Immature natural killer cell (primary cell): ENCODE data around the gene MYO5B. TPM values are rescaled to one million over a fixed set of nuclear protein-coding genes. Genes with fewer than 3 reads are reported as not detected.
"Not testable (repeated sequence)": the region's sequence is repeated elsewhere in the genome, so short reads cannot be mapped to it uniquely, and the experiment has no call there.

ENCODE experiments used
- DNase-seq, 3 donors: peaks; one replicate each; pipeline ENCODE4 v3.0.0; 2022; ENCODE audit warnings: mixed read lengths in 1 of 3
- H3K27ac Mint-ChIP-seq, 6 donors: one replicate each; pipeline ENCODE4 v1.8.0; 2020; ENCODE audit warnings: mixed read lengths in 6 of 6, mild to moderate bottlenecking in 5 of 6, inconsistent platforms in 4 of 6, moderate library complexity in 3 of 6
- H3K27me3 Mint-ChIP-seq, 3 donors: one replicate each; pipeline ENCODE4 v1.8.0; 2020 to 2021; ENCODE audit warnings: low read depth in 3 of 3, mild to moderate bottlenecking in 3 of 3, mixed read lengths in 3 of 3, moderate library complexity in 3 of 3, inconsistent platforms in 1 of 3
- H3K36me3 Mint-ChIP-seq, 3 donors: one replicate each; pipeline ENCODE4 v1.8.0; 2020; ENCODE audit warnings: mixed read lengths in 3 of 3, inconsistent platforms in 2 of 3, mild to moderate bottlenecking in 2 of 3
- H3K4me1 Mint-ChIP-seq, 2 donors: one replicate each; pipeline ENCODE4 v1.8.0; 2020; ENCODE audit warnings: inconsistent platforms in 2 of 2, mild to moderate bottlenecking in 2 of 2, mixed read lengths in 2 of 2, moderate library complexity in 1 of 2
- H3K4me3 Mint-ChIP-seq, 5 donors: one replicate each; pipeline ENCODE4 v1.8.0; 2020; ENCODE audit warnings: mild to moderate bottlenecking in 5 of 5, mixed read lengths in 5 of 5, inconsistent platforms in 3 of 5, moderate library complexity in 3 of 5
- H3K9me3 Mint-ChIP-seq, 6 donors: one replicate each; pipeline ENCODE4 v1.8.0; 2020; ENCODE audit warnings: mild to moderate bottlenecking in 6 of 6, mixed read lengths in 6 of 6, inconsistent platforms in 4 of 6, moderate library complexity in 3 of 6
- polyA plus RNA-seq, 3 donors: library from polyadenylated mRNA; unstranded; fragments of 300-500 nt; fragmentation: Illumina TruSeq; gene quantifications; one replicate each; pipeline ENCODE4 v1.2.3, GENCODE V29; 2021

The MYO5B gene
- polyA plus RNA-seq, 3 donors from 2014 or later: 0.04 TPM; not detected in 2

DNA sequence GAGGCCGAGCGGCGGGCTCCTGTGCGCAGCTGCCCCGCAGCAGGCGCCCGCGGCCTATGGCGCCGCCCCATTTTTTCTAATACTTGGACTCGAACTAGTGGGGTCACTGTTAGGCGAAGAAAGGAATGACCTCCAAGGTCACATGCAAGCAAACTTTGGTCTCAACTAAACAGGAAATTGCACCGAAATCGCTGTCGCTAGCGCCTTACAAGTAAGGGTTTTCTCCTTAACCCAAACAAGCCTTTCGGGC lies 382.0 kb downstream of the MYO5B start:
- Mint-ChIP-seq H3K27me3 (peaks cover 0 to 17% (median 7%) of the 10 kb centered on the region in 3 donors), H3K4me1 (peaks cover 74 to 92% of the 10 kb centered on the region in 2 donors), H3K27ac (peak overlapping the region; percentile 89 to 99 (median 95)), H3K4me3 (peak overlapping the region; percentile 97 to 100 (median 98)), H3K9me3 (peaks cover 5 to 14% (median 9%) of the 10 kb centered on the region in 6 donors), H3K36me3 (peaks cover 13 to 26% (median 23%) of the 10 kb centered on the region in 3 donors)
- no peak for DNase-seq

DNA sequence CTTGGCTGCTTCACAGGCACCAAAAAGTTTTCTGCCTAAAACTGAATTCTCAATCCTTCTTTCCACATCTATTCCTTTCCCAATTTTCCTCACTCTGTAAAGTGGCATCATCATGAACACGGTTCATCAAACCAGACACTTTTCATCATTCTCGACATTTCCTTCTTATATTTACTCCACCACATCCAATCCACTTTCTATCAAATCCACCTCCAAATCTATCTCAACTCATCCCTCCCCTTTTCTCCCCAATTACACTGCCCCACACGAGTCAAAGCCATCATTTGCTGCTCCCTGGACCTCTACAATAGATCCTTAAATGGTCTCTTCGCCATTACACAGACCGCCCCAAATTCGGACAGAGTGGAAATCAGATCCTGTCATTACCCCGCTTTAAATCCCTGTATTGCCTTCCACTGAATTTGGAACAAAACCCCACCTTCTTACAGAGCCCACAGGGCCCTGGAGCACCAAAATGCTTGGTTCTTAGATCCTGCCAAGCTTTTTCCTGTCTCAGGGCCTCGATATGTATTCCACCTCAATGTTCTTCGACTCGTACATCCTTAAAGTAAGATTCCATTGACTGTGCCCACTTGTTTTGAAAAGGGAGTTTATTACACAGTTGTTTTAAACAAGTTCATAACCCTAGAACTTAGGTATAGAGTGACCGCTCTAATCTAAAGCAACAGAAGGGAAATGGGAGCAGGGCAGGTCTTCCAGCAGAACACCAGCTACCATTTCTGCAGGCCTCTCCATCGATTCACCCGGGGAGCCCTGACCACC lies 382.5 kb downstream of the MYO5B start:
- Mint-ChIP-seq H3K4me3 (peak overlapping the region; percentile 97 to 100 (median 98)), H3K27ac (peak overlapping the region; percentile 89 to 99 (median 95)), H3K4me1 (peaks cover 72 to 92% of the 10 kb centered on the region in 2 donors), H3K36me3 (peaks cover 17 to 28% (median 25%) of the 10 kb centered on the region in 3 donors), H3K27me3 (peaks cover 0 to 17% (median 7%) of the 10 kb centered on the region in 3 donors), H3K9me3 (peaks cover 5 to 14% (median 11%) of the 10 kb centered on the region in 6 donors)
- DNase-seq: no peak

DNA sequence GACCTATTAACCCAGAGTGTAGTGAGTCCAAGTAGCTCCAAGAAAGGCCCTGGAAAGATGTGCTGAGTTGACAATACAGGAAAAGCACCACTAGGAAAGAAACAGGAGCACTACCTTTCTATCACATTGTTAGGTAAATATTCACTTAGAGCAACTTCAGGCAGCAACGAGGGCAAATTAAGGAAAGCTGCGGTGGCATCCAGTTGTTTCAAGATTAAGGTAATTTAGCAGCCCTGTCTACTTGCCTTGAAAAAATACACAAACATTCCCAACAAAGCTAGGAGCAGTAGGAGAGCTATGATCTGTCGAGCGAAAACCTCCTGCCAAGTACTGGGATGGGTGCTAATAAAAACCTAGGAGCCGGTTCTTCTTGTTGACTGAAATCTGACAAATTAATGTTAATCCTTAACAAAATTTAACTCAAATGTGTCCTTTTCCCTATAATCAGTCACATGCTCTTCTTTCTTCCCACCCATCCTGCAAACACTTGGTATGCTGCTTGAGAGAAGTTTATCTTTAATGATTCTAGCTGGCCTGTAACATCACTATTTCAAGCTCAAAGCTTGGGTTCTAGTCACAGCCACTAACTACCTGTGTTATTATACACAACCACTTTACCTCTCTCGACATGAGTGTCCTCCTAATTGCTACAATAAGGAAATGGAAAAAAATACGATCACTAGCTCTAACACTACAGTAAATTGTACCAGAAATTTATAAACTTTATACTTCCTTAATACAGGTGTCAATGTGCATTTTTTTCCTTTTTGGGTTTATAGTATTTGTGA lies 383.6 kb downstream of the MYO5B start:
- H3K27me3 Mint-ChIP-seq: peaks cover 0 to 19% (median 7%) of the 10 kb centered on the region in 3 donors
- H3K4me3 Mint-ChIP-seq: peak overlapping the region; percentile 29 to 100 (median 98)
- peaks cover 17 to 32% (median 25%) of the 10 kb centered on the region in 3 donors for H3K36me3 Mint-ChIP-seq
- peak overlapping the region; percentile 74 to 99 (median 92) for H3K27ac Mint-ChIP-seq
- peaks cover 5 to 14% (median 11%) of the 10 kb centered on the region in 6 donors for H3K9me3 Mint-ChIP-seq
- no peak for DNase-seq
- peaks cover 75 to 93% of the 10 kb centered on the region in 2 donors for H3K4me1 Mint-ChIP-seq

DNA sequence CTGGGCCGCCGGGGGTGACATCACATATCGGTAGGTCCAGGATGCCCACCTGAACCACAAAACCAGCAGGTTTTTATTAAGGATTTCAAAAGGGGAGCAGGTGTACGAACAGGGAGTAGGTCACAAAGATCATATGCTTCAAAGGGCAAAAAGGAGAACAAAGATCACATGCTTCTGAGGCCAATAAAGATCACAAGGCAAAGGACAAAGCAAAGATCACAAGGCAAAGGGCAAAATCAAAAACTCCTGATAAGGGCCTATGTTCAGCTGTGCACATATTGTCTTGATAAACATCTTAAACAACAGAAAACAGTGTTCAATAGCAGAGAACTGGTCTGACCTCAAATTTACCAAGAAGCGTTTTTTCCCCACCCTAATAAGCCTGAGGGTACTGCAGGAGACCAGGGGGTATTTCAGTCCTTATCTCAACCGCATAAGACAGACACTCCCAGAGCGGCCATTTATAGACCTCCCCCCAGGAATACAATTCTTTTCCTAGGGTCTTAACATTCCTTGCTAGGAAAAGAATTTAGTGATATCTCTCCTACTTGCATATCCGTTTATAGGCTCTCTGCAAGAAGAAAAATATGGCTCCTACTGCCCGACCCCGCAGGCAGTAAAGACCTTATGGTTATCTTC lies 386.3 kb downstream of the MYO5B start:
- not testable (repeated sequence) for DNase-seq, H3K27ac Mint-ChIP-seq
- peaks cover 17 to 33% (median 28%) of the 10 kb centered on the region in 3 donors for H3K36me3 Mint-ChIP-seq
- H3K4me3 Mint-ChIP-seq: peak overlapping the region in 2 of 5 donors; percentile 14 to 40
- H3K4me1 Mint-ChIP-seq: peaks cover 76 to 93% of the 10 kb centered on the region in 2 donors
- peaks cover 0 to 13% (median 2%) of the 10 kb centered on the region in 3 donors for H3K27me3 Mint-ChIP-seq
- peaks cover 5 to 14% (median 11%) of the 10 kb centered on the region in 6 donors for H3K9me3 Mint-ChIP-seq

DNA sequence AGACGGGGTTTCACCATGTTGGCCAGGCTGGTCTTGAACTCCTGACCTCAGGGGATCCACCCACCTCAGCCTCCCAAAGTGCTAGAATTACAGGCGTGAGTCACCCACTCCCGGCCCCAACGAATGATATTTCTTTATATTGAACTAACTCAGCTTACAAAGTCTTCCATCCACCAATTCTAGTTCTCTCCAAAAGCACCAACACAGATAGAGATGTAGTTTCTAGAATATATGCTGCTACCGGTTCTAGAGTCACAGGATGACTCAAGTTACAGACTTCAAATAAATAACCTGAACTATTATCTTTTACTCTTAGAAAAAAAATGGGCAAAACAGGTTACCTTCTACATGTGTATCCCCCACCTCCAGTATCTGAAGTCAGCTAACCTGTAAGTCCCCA lies 390.9 kb downstream of the MYO5B start:
- H3K27ac Mint-ChIP-seq: peak overlapping the region in 4 of 6 donors; percentile 11 to 15 (median 14)
- peaks cover 0 to 5% (median 0%) of the 10 kb centered on the region in 3 donors for H3K27me3 Mint-ChIP-seq
- peaks cover 5 to 12% (median 7%) of the 10 kb centered on the region in 6 donors for H3K9me3 Mint-ChIP-seq
- peaks cover 50 to 69% of the 10 kb centered on the region in 2 donors for H3K4me1 Mint-ChIP-seq
- H3K36me3 Mint-ChIP-seq: peaks cover 20 to 37% (median 33%) of the 10 kb centered on the region in 3 donors
- DNase-seq: no peak
- no peak overlapping the region for H3K4me3 Mint-ChIP-seq

DNA sequence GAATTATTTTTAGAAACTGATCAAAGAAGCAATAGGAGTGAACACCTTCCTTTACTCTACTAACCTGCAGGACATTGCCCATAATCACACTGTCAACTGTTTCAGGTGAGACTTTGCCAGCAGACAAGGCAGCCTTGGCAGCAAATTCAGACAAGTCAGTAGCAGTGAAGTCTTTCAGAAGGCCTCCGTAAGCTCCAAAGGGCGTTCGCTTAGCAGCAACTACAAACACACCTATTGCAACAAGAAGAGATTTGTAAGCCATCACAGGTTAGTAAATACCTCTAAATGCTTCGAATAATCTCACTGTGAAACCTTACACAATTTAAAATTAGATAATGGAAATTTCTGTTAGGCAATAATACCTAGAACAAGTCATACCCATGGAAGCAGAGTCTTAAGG lies 392.3 kb downstream of the MYO5B start:
- Mint-ChIP-seq H3K36me3 (peaks cover 15 to 35% (median 27%) of the 10 kb centered on the region in 3 donors), H3K4me1 (peaks cover 44 to 66% of the 10 kb centered on the region in 2 donors), H3K9me3 (no peaks in the 10 kb centered on the region), H3K4me3 (no peak overlapping the region), H3K27ac (no peak overlapping the region), H3K27me3 (peaks cover 0 to 3% (median 0%) of the 10 kb centered on the region in 3 donors)
- DNase-seq: no peak

DNA sequence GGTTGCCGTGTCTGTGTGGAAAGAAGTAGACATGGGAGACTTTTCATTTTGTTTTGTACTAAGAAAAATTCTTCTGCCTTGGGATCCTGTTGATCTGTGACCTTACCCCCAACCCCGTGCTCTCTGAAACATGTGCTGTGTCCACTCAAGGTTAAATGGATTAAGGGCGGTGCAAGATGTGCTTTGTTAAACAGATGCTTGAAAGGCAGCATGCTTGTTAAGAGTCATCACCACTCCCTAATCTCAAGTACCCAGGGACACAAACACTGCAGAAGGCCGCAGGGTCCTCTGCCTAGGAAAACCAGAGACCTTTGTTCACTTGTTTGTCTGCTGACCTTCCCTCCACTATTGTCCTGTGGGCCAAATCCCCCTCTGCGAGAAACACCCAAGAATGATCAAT lies 394.5 kb downstream of the MYO5B start:
- peaks cover 25 to 57% of the 10 kb centered on the region in 2 donors for H3K4me1 Mint-ChIP-seq
- not testable (repeated sequence) for H3K27me3 Mint-ChIP-seq, H3K9me3 Mint-ChIP-seq, DNase-seq, H3K4me3 Mint-ChIP-seq
- H3K36me3 Mint-ChIP-seq: peaks cover 27 to 44% (median 35%) of the 10 kb centered on the region in 3 donors
- peak overlapping the region in 1 of 6 donors; percentile 24 for H3K27ac Mint-ChIP-seq

DNA sequence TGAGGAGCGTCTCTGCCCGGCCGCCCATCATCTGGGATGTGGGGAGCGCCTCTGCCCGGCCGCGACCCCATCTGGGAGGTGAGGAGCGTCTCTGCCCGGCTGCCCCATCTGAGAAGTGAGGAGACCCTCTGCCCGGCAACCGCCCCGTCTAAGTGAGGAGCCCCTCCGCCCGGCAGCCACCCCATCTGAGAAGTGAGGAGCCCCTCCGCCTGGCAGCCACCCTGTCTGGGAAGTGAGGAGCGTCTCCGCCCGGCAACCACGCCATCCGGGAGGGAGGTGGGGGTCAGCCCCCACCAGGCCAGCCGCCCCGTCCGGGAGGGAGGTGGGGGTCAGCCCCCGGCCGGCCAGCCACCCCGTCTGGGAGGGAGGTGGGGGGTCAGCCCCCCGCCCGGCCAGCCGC lies 395.1 kb downstream of the MYO5B start:
- peaks cover 20 to 50% of the 10 kb centered on the region in 2 donors for H3K4me1 Mint-ChIP-seq
- H3K36me3 Mint-ChIP-seq: peaks cover 33 to 48% (median 42%) of the 10 kb centered on the region in 3 donors
- H3K27me3 Mint-ChIP-seq, H3K4me3 Mint-ChIP-seq, H3K27ac Mint-ChIP-seq, DNase-seq, H3K9me3 Mint-ChIP-seq: not testable (repeated sequence)

DNA sequence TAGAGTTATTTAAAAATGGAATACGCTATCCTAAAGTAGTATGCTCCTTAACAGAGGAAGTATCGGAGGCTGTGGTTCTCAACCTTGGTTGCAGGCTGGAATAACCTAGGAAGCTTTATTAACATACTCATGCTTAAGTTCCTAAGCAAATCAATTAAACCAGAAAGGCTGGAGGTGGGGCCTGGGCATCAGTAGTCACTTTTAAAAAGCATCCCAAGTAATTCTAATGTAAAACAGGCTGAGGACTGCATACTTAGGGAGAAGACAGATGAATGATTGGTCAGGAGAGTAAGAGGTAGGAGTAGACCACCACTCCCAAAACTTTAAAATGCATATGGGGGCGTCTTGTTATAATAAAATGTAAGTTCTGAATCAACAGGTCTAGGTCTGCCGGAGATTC lies 396.9 kb downstream of the MYO5B start:
- Mint-ChIP-seq H3K4me1 (peaks cover 5 to 32% of the 10 kb centered on the region in 2 donors), H3K4me3 (no peak overlapping the region), H3K27ac (no peak overlapping the region), H3K27me3 (no peaks in the 10 kb centered on the region), H3K9me3 (no peaks in the 10 kb centered on the region), H3K36me3 (peaks cover 37 to 56% (median 54%) of the 10 kb centered on the region in 3 donors)
- DNase-seq: no peak

DNA sequence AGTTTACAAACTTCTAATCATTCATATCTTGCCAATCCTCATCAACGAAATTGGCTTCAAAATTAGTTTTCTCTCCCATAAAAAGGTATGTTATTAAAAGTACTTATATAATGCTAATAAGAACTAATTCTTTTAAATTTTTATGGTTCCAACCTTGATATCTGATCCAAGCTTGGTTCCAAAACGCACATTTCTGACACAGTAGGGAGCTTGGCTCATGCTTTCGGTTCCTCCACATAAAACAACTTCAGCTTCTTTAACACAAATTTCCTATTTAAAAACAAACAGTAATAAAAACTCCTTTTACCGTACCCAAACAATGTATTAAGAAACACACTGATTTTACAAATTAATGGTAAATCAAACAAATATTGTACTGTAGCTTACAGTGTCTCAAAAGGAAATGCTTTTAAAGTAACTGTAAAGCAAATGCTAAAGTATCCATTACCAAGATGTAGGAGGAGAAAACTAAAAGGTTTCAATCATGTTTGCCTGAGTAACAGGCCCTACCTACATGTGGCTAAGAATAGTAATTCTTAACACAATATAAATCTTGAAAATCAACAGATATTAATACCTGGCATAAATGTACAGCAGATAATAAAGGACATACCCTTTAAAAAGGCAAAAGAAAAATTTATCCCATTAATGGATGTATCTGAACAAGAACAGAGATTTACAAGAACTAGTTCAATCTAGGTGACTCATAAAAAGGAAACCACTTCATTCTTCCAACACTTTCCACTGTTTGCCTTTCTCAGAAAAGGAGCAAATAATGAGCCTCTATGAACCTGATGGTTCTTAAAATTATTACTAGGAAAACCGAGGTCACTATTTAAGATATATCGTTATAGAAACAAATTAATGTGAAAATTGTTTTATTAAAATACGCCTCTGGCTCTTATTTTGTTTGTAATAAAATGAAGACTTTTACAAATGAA lies 399.1 kb downstream of the MYO5B start:
- H3K4me1 Mint-ChIP-seq: peaks cover 3 to 24% of the 10 kb centered on the region in 2 donors
- no peaks in the 10 kb centered on the region for H3K27me3 Mint-ChIP-seq
- no peak overlapping the region for H3K27ac Mint-ChIP-seq
- no peaks in the 10 kb centered on the region for H3K9me3 Mint-ChIP-seq
- H3K36me3 Mint-ChIP-seq: peaks cover 42 to 63% (median 59%) of the 10 kb centered on the region in 3 donors
- DNase-seq: no peak
- H3K4me3 Mint-ChIP-seq: no peak overlapping the region

DNA sequence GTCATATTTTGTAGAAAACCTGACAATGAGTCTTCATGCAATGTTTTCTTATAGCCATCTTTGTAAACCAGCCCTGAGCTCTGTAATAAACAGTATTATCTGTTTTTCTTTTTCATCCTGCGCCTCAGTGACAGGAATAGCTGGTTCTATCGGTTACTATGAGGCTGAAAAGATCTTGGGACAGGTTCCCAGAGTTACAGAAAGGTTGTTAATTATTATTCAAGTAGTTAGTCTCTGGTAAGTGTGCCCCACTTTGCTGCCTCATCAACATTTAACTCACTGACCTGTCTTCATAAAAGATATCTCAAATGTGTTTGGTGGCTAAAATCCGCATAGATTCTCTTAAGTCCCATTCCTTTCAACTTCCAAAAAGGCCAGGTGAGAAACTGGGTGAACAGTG lies 400.2 kb downstream of the MYO5B start:
- peaks cover 49 to 67% (median 63%) of the 10 kb centered on the region in 3 donors for H3K36me3 Mint-ChIP-seq
- H3K27me3 Mint-ChIP-seq: no peaks in the 10 kb centered on the region

DNA sequence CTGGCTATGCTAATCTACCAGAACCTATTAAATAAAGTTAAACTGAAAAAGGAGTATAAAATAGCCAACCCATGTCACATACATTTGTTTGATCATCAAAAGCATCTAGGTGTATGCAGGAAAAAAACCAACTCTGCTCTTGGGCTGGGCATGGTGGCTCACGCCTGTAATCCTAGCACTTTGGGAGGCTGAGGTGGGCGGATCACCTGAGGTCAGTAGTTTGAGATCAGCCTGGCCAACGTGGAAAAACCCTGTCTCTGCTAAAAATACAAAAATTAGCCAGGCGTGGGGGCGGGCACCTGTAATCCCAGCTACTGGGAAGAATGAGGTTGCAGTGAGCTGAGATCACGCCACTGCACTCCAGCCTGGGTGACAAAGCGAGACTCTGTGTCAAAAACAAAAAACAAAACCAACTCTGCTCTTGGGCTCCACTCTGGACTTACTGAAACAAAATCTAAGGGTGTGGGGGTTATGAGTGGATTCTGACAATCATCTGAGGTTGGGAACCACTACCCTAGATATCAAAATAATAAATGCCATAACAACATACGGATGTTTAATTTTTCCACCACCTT lies 405.3 kb downstream of the MYO5B start:
- Mint-ChIP-seq H3K4me3 (peak overlapping the region in 2 of 5 donors; percentile 21 to 70), H3K36me3 (peaks cover 24 to 40% (median 38%) of the 10 kb centered on the region in 3 donors)

More for the DNA sequence above, 400.2 kb downstream of the MYO5B start:
- Mint-ChIP-seq H3K27ac (no peak overlapping the region), H3K4me3 (no peak overlapping the region), H3K4me1 (peaks cover 4 to 27% of the 10 kb centered on the region in 2 donors), H3K9me3 (no peaks in the 10 kb centered on the region)
- DNase-seq: no peak

More for the DNA sequence above, 405.3 kb downstream of the MYO5B start:
- peak overlapping the region; percentile 71 to 95 (median 92) for H3K27ac Mint-ChIP-seq
- H3K9me3 Mint-ChIP-seq, DNase-seq, H3K27me3 Mint-ChIP-seq: not testable (repeated sequence)
- H3K4me1 Mint-ChIP-seq: peaks cover 44 to 58% of the 10 kb centered on the region in 2 donors
